ENCODE results near the gene USP49. TPM values are rescaled to one million over a fixed set of nuclear protein-coding genes. Genes with fewer than 3 reads are reported as not detected.
"Not testable (repeated sequence)": the region's sequence is repeated elsewhere in the genome, so short reads cannot be mapped to it uniquely, and the experiment has no call there.

USP49 gene
- total and polyA plus RNA-seq, 4 donors, result 6.0 to 19.1 (median 12.4) TPM

DNA sequence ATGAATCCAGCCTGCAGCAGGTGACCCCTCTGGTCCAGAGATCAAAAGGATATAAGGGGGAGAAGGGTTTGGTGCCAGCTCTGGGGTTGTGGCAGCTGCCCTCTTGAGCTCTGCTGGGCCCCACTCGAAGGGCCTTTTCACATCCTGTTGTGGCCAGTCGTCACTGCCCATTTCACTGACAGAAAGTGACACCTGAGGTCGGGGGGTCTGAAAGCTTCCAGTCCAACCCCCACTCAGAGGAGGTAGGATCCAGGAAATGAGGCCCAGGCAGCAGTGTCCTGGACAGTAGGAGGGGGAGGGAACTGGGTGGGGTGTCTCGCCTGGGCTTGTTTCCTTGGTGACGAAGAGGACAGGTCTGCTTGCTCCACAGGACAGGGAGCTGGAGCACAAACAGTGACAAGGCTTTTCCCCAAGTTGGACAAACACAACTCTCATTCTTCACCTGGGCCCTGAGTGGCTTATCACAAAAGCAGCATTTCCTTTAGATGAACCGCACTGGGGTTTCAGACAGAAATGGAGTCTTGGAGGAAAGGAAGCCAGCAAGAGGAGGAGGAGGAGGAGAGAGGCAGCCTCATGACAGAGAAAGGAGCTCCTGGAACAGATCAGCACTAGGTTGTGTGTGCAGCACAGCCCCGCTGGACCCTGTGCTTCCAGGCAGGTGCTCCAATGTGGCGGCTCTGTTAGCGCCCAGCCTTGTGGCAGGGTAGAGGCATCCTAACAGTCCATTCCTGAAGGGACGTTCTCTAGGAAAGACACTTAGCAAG is 126.4 kb downstream of the USP49 start:
- Histone ChIP-seq H3K36me3 (ENCODE audit: control insufficient read depth, insufficient read depth, low read length) (peaks cover 54% of the 10 kb centered on the region), H3K27me3 (ENCODE audit: control insufficient read depth, insufficient read depth, low read length) (no peaks in the 10 kb centered on the region), H3K4me3 (ENCODE audit: low read depth, low read length) (no peak overlapping the region), H3K9me3 (ENCODE audit: control insufficient read depth, insufficient read depth, low read length) (no peaks in the 10 kb centered on the region), H3K4me1 (ENCODE audit: control insufficient read depth, insufficient read depth, low read length) (peaks cover 3% of the 10 kb centered on the region), H3K27ac (ENCODE audit: low read depth, low read length) (no peak overlapping the region)
- 76% methylated on average over 6 of the region's 10 CpGs for WGBS (ENCODE audit: insufficient coverage)
- DNase-seq (ENCODE audit: low read depth in 4 of 6, low spot score in 6 of 6), result no peak

- H3K4me1 ChIP-seq (ENCODE audit: control insufficient read depth, insufficient read depth, low read length), result peaks cover 3% of the 10 kb centered on the region
- no peaks in the 10 kb centered on the region for H3K9me3 ChIP-seq (ENCODE audit: control insufficient read depth, insufficient read depth, low read length)
- no peak overlapping the region for H3K4me3 ChIP-seq (ENCODE audit: low read depth, low read length)
- no peak overlapping the region for H3K27ac ChIP-seq (ENCODE audit: low read depth, low read length)
- no peaks in the 10 kb centered on the region for H3K27me3 ChIP-seq (ENCODE audit: control insufficient read depth, insufficient read depth, low read length)
- peaks cover 41% of the 10 kb centered on the region for H3K36me3 ChIP-seq (ENCODE audit: control insufficient read depth, insufficient read depth, low read length)
- 60% methylated on average over 5 of the region's 12 CpGs for WGBS (ENCODE audit: insufficient coverage)
- DNase-seq (ENCODE audit: low read depth in 4 of 6, low spot score in 6 of 6), result peak in 1 of 6 donors; percentile 43
Measured at GRCh38 chr6:41767112-41767833, 127.9 kb downstream of the USP49 start.

GRCh38 chr6:41766043-41766664 is 129.0 kb downstream of the USP49 start:
- not testable (repeated sequence) for DNase-seq (ENCODE audit: low read depth in 4 of 6, low spot score in 6 of 6); H3K27me3 ChIP-seq (ENCODE audit: control insufficient read depth, insufficient read depth, low read length); H3K27ac ChIP-seq (ENCODE audit: low read depth, low read length); H3K4me1 ChIP-seq (ENCODE audit: control insufficient read depth, insufficient read depth, low read length); H3K4me3 ChIP-seq (ENCODE audit: low read depth, low read length); H3K9me3 ChIP-seq (ENCODE audit: control insufficient read depth, insufficient read depth, low read length)
- no CpG with 5 or more reads among the region's 4 CpGs for WGBS (ENCODE audit: insufficient coverage)
- peaks cover 30% of the 10 kb centered on the region for H3K36me3 ChIP-seq (ENCODE audit: control insufficient read depth, insufficient read depth, low read length)

- Histone ChIP-seq H3K36me3 (ENCODE audit: control insufficient read depth, insufficient read depth, low read length) (peaks cover 3% of the 10 kb centered on the region), H3K9me3 (ENCODE audit: control insufficient read depth, insufficient read depth, low read length) (no peaks in the 10 kb centered on the region), H3K27me3 (ENCODE audit: control insufficient read depth, insufficient read depth, low read length) (no peaks in the 10 kb centered on the region), H3K27ac (ENCODE audit: low read depth, low read length) (no peak overlapping the region), H3K4me3 (ENCODE audit: low read depth, low read length) (no peak overlapping the region), H3K4me1 (ENCODE audit: control insufficient read depth, insufficient read depth, low read length) (peaks cover 3% of the 10 kb centered on the region)
- DNase-seq (ENCODE audit: low read depth in 4 of 6, low spot score in 6 of 6), result no peak
- WGBS (ENCODE audit: insufficient coverage), result 19% methylated on average over 2 of the region's 2 CpGs
Measured at GRCh38 chr6:41763470-41763869, 131.7 kb downstream of the USP49 start.

- peaks cover 7% of the 10 kb centered on the region for H3K4me1 ChIP-seq (ENCODE audit: control insufficient read depth, insufficient read depth, low read length)
- 79% methylated on average over 2 of the region's 2 CpGs for WGBS (ENCODE audit: insufficient coverage)
Measured at GRCh38 chr6:41759905-41760579, 135.1 kb downstream of the USP49 start.

GRCh38 chr6:41759106-41759904 is 135.9 kb downstream of the USP49 start:
- no peaks in the 10 kb centered on the region for H3K9me3 ChIP-seq (ENCODE audit: control insufficient read depth, insufficient read depth, low read length)

More at GRCh38 chr6:41759905-41760579, 135.1 kb downstream of the USP49 start:
- Histone ChIP-seq H3K9me3 (ENCODE audit: control insufficient read depth, insufficient read depth, low read length) (no peaks in the 10 kb centered on the region), H3K4me3 (ENCODE audit: low read depth, low read length) (no peak overlapping the region), H3K27me3 (ENCODE audit: control insufficient read depth, insufficient read depth, low read length) (no peaks in the 10 kb centered on the region), H3K36me3 (ENCODE audit: control insufficient read depth, insufficient read depth, low read length) (no peaks in the 10 kb centered on the region), H3K27ac (ENCODE audit: low read depth, low read length) (no peak overlapping the region)
- DNase-seq (ENCODE audit: low read depth in 4 of 6, low spot score in 6 of 6), result no peak

DNA sequence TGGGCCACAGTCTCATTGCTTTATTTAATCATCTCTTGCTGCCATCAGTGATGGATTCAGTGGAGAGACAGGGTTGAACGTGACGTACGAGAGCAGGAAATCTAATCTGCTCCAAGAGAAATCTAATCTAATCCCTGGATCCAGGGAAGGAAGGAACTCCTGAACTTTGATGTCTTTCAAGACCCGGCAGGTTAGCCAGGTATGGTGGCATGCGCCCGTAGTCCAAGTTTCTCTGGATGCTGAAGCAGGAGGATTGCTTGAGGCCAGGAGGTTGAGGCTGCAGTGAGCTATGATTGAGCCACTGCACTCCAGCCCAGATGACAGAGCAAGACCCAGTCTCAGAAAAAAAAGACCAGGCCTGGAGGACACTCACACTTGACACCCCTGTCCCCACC is 136.5 kb downstream of the USP49 start:
- no peak overlapping the region for H3K27ac ChIP-seq (ENCODE audit: low read depth, low read length)
- no peak for DNase-seq (ENCODE audit: low read depth in 4 of 6, low spot score in 6 of 6)
- no peaks in the 10 kb centered on the region for H3K36me3 ChIP-seq (ENCODE audit: control insufficient read depth, insufficient read depth, low read length)
- no peak overlapping the region for H3K4me3 ChIP-seq (ENCODE audit: low read depth, low read length)
- H3K4me1 ChIP-seq (ENCODE audit: control insufficient read depth, insufficient read depth, low read length), result peaks cover 7% of the 10 kb centered on the region
- no peaks in the 10 kb centered on the region for H3K9me3 ChIP-seq (ENCODE audit: control insufficient read depth, insufficient read depth, low read length)
- H3K27me3 ChIP-seq (ENCODE audit: control insufficient read depth, insufficient read depth, low read length), result no peaks in the 10 kb centered on the region
- WGBS (ENCODE audit: insufficient coverage), result 91% methylated on average over 6 of the region's 6 CpGs

More at GRCh38 chr6:41759106-41759904, 135.9 kb downstream of the USP49 start:
- Histone ChIP-seq H3K4me1 (ENCODE audit: control insufficient read depth, insufficient read depth, low read length) (peaks cover 7% of the 10 kb centered on the region), H3K27me3 (ENCODE audit: control insufficient read depth, insufficient read depth, low read length) (no peaks in the 10 kb centered on the region), H3K36me3 (ENCODE audit: control insufficient read depth, insufficient read depth, low read length) (no peaks in the 10 kb centered on the region), H3K4me3 (ENCODE audit: low read depth, low read length) (no peak overlapping the region), H3K27ac (ENCODE audit: low read depth, low read length) (no peak overlapping the region)
- DNase-seq (ENCODE audit: low read depth in 4 of 6, low spot score in 6 of 6), result no peak
- WGBS (ENCODE audit: insufficient coverage), result 91% methylated on average over 12 of the region's 13 CpGs

GRCh38 chr6:41757931-41758640 is 137.1 kb downstream of the USP49 start:
- 85% methylated on average over 6 of the region's 8 CpGs for WGBS (ENCODE audit: insufficient coverage)
- peaks cover 7% of the 10 kb centered on the region for H3K4me1 ChIP-seq (ENCODE audit: control insufficient read depth, insufficient read depth, low read length)
- H3K9me3 ChIP-seq (ENCODE audit: control insufficient read depth, insufficient read depth, low read length), result no peaks in the 10 kb centered on the region
- H3K27me3 ChIP-seq (ENCODE audit: control insufficient read depth, insufficient read depth, low read length), result no peaks in the 10 kb centered on the region
- H3K36me3 ChIP-seq (ENCODE audit: control insufficient read depth, insufficient read depth, low read length), result no peaks in the 10 kb centered on the region
- DNase-seq (ENCODE audit: low read depth in 4 of 6, low spot score in 6 of 6), result no peak
- H3K27ac ChIP-seq (ENCODE audit: low read depth, low read length), result no peak overlapping the region
- H3K4me3 ChIP-seq (ENCODE audit: low read depth, low read length), result no peak overlapping the region
